CD14-positive monocyte (primary cell): ENCODE results near the gene QPCT. TPM values are rescaled to one million over a fixed set of nuclear protein-coding genes. Genes with fewer than 3 reads are reported as not detected.

Source experiments
- DNase-seq, 3 donors: peaks; one replicate each; pipeline ENCODE4 v3.0.0-alpha.2; 2011 to 2022
- H2AFZ ChIP-seq: 2 replicates; pipeline ENCODE4 v1.6.0; 2012; ENCODE audit warnings: mild to moderate bottlenecking, low read depth, low read length, inconsistent platforms; ENCODE audit not compliant: insufficient read depth, poor library complexity, severe bottlenecking
- H3K27ac ChIP-seq, 2 donors: 1 replicate in 1 of 2; 2 replicates in 1 of 2; pipeline ENCODE4 v1.5.1; 2012 to 2013; ENCODE audit warnings: low read length in 2 of 2, control low read depth in 1 of 2, inconsistent platforms in 1 of 2, low read depth in 1 of 2, mild to moderate bottlenecking in 1 of 2
- H3K27me3 ChIP-seq, 2 donors: one replicate each; pipeline versions ENCODE4 v1.6.0 to v1.6.1; 2011 to 2013; ENCODE audit warnings: low read length in 2 of 2; ENCODE audit not compliant: control insufficient read depth in 2 of 2, insufficient read depth in 2 of 2
- H3K36me3 ChIP-seq, 2 donors: replicated peaks in 1 of 2; 1 replicate in 1 of 2; 2 replicates in 1 of 2; pipeline versions ENCODE4 v1.5.1 to v1.6.1; 2012 to 2013; ENCODE audit warnings: low read length in 2 of 2, control low read depth in 1 of 2, inconsistent platforms in 1 of 2, mild to moderate bottlenecking in 1 of 2; ENCODE audit not compliant: insufficient read depth in 2 of 2, control insufficient read depth in 1 of 2
- H3K4me1 ChIP-seq, 2 donors: 1 replicate in 1 of 2; 2 replicates in 1 of 2; pipeline versions ENCODE4 v1.5.1 to v1.6.1; 2012 to 2013; ENCODE audit warnings: low read length in 2 of 2, control low read depth in 1 of 2, inconsistent platforms in 1 of 2, mild to moderate bottlenecking in 1 of 2, moderate library complexity in 1 of 2; ENCODE audit not compliant: insufficient read depth in 2 of 2, control insufficient read depth in 1 of 2
- H3K4me2 ChIP-seq: replicated peaks from 2 replicates; pipeline ENCODE3; 2012; ENCODE audit warnings: low read length, moderate library complexity, mild to moderate bottlenecking; ENCODE audit not compliant: poor library complexity, severe bottlenecking; ENCODE audit errors: extremely low read depth
- H3K4me3 ChIP-seq, 3 experiments: fragments of 200-600 bp in 1 of 3; sonication (generic) in 1 of 3; replicated peaks in 1 of 3; 1 replicate in 2 of 3; 2 replicates in 1 of 3; pipeline ENCODE4 v1.5.1; 2011 to 2013; ENCODE audit warnings: low read length in 3 of 3, mild to moderate bottlenecking in 3 of 3, control low read depth in 2 of 3, low read depth in 2 of 3, inconsistent platforms in 1 of 3, moderate library complexity in 1 of 3
- H3K79me2 ChIP-seq: 2 replicates; pipeline ENCODE4 v1.6.0; 2012; ENCODE audit warnings: mild to moderate bottlenecking, control low read depth, inconsistent platforms, low read length, moderate library complexity; ENCODE audit not compliant: insufficient read depth
- H3K9ac ChIP-seq: 2 replicates; pipeline ENCODE4 v1.6.0; 2017; ENCODE audit warnings: low read length, mild to moderate bottlenecking; ENCODE audit not compliant: insufficient read depth, poor library complexity, severe bottlenecking
- H3K9me3 ChIP-seq, 2 donors: replicated peaks in 1 of 2; 1 replicate in 1 of 2; 2 replicates in 1 of 2; pipeline versions ENCODE4 v1.5.1 to v1.6.1; 2012 to 2013; ENCODE audit warnings: low read length in 2 of 2, control low read depth in 1 of 2; ENCODE audit not compliant: control insufficient read depth in 1 of 2, insufficient read depth in 1 of 2
- H4K20me1 ChIP-seq: 2 replicates; pipeline ENCODE4 v1.6.0; 2012; ENCODE audit warnings: mild to moderate bottlenecking, low read length, control low read depth, moderate library complexity; ENCODE audit not compliant: insufficient read depth
- H3K27ac Mint-ChIP-seq, 7 donors: one replicate each; pipeline ENCODE4 v1.8.0; 2020; ENCODE audit warnings: mild to moderate bottlenecking in 7 of 7, mixed read lengths in 7 of 7, moderate library complexity in 6 of 7, inconsistent platforms in 2 of 7
- H3K27me3 Mint-ChIP-seq, 3 donors: one replicate each; pipeline ENCODE4 v1.8.0; 2021 to 2022; ENCODE audit warnings: low read depth in 3 of 3, mild to moderate bottlenecking in 3 of 3, mixed read lengths in 3 of 3, moderate library complexity in 3 of 3, inconsistent platforms in 1 of 3
- H3K36me3 Mint-ChIP-seq, 2 donors: one replicate each; pipeline ENCODE4 v1.8.0; 2020; ENCODE audit warnings: mixed read lengths in 2 of 2, inconsistent platforms in 1 of 2, mild to moderate bottlenecking in 1 of 2
- H3K4me1 Mint-ChIP-seq: one replicate; pipeline ENCODE4 v1.8.0; 2020; ENCODE audit warnings: mild to moderate bottlenecking, mixed read lengths
- H3K4me3 Mint-ChIP-seq, 2 donors: one replicate each; pipeline ENCODE4 v1.8.0; 2020; ENCODE audit warnings: mild to moderate bottlenecking in 2 of 2, mixed read lengths in 2 of 2, moderate library complexity in 1 of 2
- H3K9me3 Mint-ChIP-seq, 7 donors: one replicate each; pipeline ENCODE4 v1.8.0; 2020 to 2022; ENCODE audit warnings: mixed read lengths in 7 of 7, mild to moderate bottlenecking in 6 of 7, moderate library complexity in 6 of 7, inconsistent platforms in 2 of 7
- WGBS: methylation state at CpG from one replicate; pipeline ENCODE4 v1.1.5; 2013; ENCODE audit warnings: missing lambda C conversion rate; ENCODE audit not compliant: insufficient coverage; 5-methylcytosine and 5-hydroxymethylcytosine counted together
- intact Hi-C, 2 donors: fragments of 100-400 bp; cut with micrococcal nuclease; formaldehyde crosslinking; loops; one replicate each; pipeline versions ENCODE4 v1.15.0 to v1.15.1; 2023
- polyA plus RNA-seq, 3 donors: library from polyadenylated mRNA; depleted of rRNA in 1 of 3; unstranded in 2 of 3; stranded (reverse) in 1 of 3; fragments of 300-500 nt in 2 of 3; fragments of >200 nt in 1 of 3; fragmentation: Illumina TruSeq in 2 of 3; gene quantifications; 1 replicate in 2 of 3; 2 replicates in 1 of 3; pipeline ENCODE4 v1.2.3, GENCODE V29; 2012 to 2021
- TF ChIP-seq, protein P1 (sequence below): fragments of 200-600 bp; IDR thresholded peaks from one replicate; pipeline ENCODE4 v1.8.0; 2022; ENCODE audit warnings: antibody characterized with exemption, mild to moderate bottlenecking

Gene QPCT
- polyA plus RNA-seq, 3 donors: 54.7 to 302 (median 272) TPM

GRCh38 chr2:37414470-37414949 lies 70.1 kb downstream of the QPCT start:
- intact Hi-C loops: loop anchor here (1.0 to 10.0 kb wide), 5 partner anchors 110 to 463 kb away; no protein-coding TSS in a partner anchor
- H3K79me2 ChIP-seq: no peaks in the 10 kb centered on the region
- Mint-ChIP-seq H3K9me3 (no peaks in the 10 kb centered on the region), H3K36me3 (no peaks in the 10 kb centered on the region), H3K4me3 (peak overlapping the region; percentile 20 to 71), H3K27me3 (peaks cover 0 to 4% (median 0%) of the 10 kb centered on the region in 3 donors), H3K27ac (peak overlapping the region in 1 of 7 donors; percentile 21), H3K4me1 (peaks cover 14% of the 10 kb centered on the region)
- H3K9ac ChIP-seq: no peak overlapping the region
- no peaks in the 10 kb centered on the region for H3K9me3 ChIP-seq
- peak overlapping the region; percentile 58 for H3K4me2 ChIP-seq
- H3K27me3 ChIP-seq: no peaks in the 10 kb centered on the region
- H3K36me3 ChIP-seq: no peaks in the 10 kb centered on the region
- H3K27ac ChIP-seq: no peak overlapping the region
- peak overlapping the region; percentile 36 for H2AFZ ChIP-seq
- no peaks in the 10 kb centered on the region for H4K20me1 ChIP-seq
- H3K4me1 ChIP-seq: peaks cover 8 to 10% of the 10 kb centered on the region in 2 donors
- TF ChIP-seq, protein P1, sequence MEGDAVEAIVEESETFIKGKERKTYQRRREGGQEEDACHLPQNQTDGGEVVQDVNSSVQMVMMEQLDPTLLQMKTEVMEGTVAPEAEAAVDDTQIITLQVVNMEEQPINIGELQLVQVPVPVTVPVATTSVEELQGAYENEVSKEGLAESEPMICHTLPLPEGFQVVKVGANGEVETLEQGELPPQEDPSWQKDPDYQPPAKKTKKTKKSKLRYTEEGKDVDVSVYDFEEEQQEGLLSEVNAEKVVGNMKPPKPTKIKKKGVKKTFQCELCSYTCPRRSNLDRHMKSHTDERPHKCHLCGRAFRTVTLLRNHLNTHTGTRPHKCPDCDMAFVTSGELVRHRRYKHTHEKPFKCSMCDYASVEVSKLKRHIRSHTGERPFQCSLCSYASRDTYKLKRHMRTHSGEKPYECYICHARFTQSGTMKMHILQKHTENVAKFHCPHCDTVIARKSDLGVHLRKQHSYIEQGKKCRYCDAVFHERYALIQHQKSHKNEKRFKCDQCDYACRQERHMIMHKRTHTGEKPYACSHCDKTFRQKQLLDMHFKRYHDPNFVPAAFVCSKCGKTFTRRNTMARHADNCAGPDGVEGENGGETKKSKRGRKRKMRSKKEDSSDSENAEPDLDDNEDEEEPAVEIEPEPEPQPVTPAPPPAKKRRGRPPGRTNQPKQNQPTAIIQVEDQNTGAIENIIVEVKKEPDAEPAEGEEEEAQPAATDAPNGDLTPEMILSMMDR: peak; percentile 88
- DNase-seq: peak; percentile 49 to 73 (median 59)
- peak overlapping the region in 2 of 3 experiments; percentile 23 to 40 for H3K4me3 ChIP-seq
- WGBS: 56% methylated on average over 3 of the region's 8 CpGs

DNA sequence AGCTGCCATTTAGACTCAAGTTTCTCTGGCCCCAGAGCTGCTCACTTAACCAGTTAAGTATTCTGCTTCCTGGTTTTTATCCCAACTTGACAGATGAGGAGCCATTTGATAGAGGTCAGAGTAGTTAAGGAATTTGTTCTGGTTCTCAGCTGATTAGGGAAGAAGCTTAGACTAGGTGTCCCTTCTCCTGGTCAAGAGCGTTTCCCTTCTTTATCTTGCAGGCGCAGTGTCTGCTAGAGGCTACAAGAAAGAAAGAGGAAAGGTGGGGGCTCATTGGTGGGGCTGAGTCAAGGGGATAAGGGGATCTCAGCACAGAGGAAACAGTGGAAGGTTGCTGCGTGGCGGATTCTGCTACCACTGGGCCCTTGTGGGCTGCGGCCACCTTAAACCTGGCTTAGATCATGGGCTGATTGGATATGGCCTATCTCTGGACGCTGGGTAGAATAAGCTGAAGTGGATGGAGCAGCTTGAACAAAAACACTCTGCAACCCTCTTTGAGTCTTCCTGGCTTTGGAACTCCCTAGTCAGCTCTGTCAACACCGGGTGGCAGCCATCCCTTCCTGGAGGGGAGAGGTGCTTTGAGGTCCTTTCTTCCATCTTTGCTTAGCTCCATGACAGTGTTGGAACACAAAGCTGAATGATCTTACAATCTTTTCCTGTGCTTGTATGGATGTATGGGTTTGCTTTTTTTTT lies 70.8 kb downstream of the QPCT start:
- H4K20me1 ChIP-seq: no peaks in the 10 kb centered on the region
- no peak overlapping the region for H2AFZ ChIP-seq
- Mint-ChIP-seq H3K4me1 (peaks cover 14% of the 10 kb centered on the region), H3K4me3 (no peak overlapping the region), H3K9me3 (no peaks in the 10 kb centered on the region), H3K36me3 (no peaks in the 10 kb centered on the region), H3K27me3 (peaks cover 0 to 4% (median 0%) of the 10 kb centered on the region in 3 donors), H3K27ac (no peak overlapping the region)
- H3K79me2 ChIP-seq: no peaks in the 10 kb centered on the region
- H3K4me3 ChIP-seq: no peak overlapping the region
- TF ChIP-seq, protein P1: no peak
- H3K4me1 ChIP-seq: peaks cover 8 to 10% of the 10 kb centered on the region in 2 donors
- H3K9ac ChIP-seq: no peak overlapping the region
- no peaks in the 10 kb centered on the region for H3K9me3 ChIP-seq
- WGBS: 93% methylated on average over 3 of the region's 7 CpGs
- no peaks in the 10 kb centered on the region for H3K27me3 ChIP-seq
- no peak overlapping the region for H3K4me2 ChIP-seq
- no peak for DNase-seq
- intact Hi-C loops: loop anchor here (10.0 kb wide), 2 partner anchors 110 to 420 kb away; no protein-coding TSS in a partner anchor
- no peaks in the 10 kb centered on the region for H3K36me3 ChIP-seq
- no peak overlapping the region for H3K27ac ChIP-seq
